Epithelial cell of esophagus (primary cell): ENCODE data around the gene ALAS1.
A peak's percentile ranks its signal among the peaks of the same experiment; 100 is the strongest.

Source experiments
- DNase-seq: peaks from one replicate; pipeline ENCODE4 v3.0.0; 2010; ENCODE audit warnings: low read depth
- H3K4me3 ChIP-seq: 2 replicates; pipeline ENCODE4 v1.5.1; 2011; ENCODE audit warnings: mild to moderate bottlenecking, low read length, control low read depth
- CTCF ChIP-seq: IDR thresholded peaks from 2 replicates; pipeline ENCODE4 v1.5.1; 2011; ENCODE audit warnings: low read depth, mild to moderate bottlenecking, low read length, control low read depth, inconsistent platforms; ENCODE audit not compliant: insufficient read depth; ENCODE audit errors: missing control alignments

ALAS1 gene

GRCh38 chr3:52236424-52236886 lies 38.5 kb downstream of the ALAS1 start:
- H3K4me3 ChIP-seq = no peak overlapping the region
- TF ChIP-seq CTCF = no peak
- no peak for DNase-seq

- no peak for DNase-seq
- no peak overlapping the region for H3K4me3 ChIP-seq
- no peak for TF ChIP-seq CTCF
Observed at GRCh38 chr3:52237006-52237656, 39.2 kb downstream of the ALAS1 start.

- TF ChIP-seq CTCF = no peak
- peak; percentile 78 for DNase-seq
- peak overlapping the region; percentile 68 for H3K4me3 ChIP-seq
Observed at GRCh38 chr3:52237657-52238172, 39.8 kb downstream of the ALAS1 start.

- DNase-seq = peak; percentile 29
Observed at GRCh38 chr3:52238193-52238760, 40.3 kb downstream of the ALAS1 start.

GRCh38 chr3:52238761-52239701 lies 41.1 kb downstream of the ALAS1 start, which contains the start of gene TWF2:
TSS of gene TWF2 (minus strand) at chr3:52239158. CDS start at chr3:52239016, 142 bp downstream.
- peak; percentile 42 for TF ChIP-seq CTCF
- peak within 1 kb of the TSS; percentile 68 for H3K4me3 ChIP-seq
- peak; percentile 75 for DNase-seq

More at GRCh38 chr3:52238193-52238760, 40.3 kb downstream of the ALAS1 start:
- TF ChIP-seq CTCF = no peak
- H3K4me3 ChIP-seq = peak overlapping the region; percentile 68

- peak overlapping the region; percentile 68 for H3K4me3 ChIP-seq
- TF ChIP-seq CTCF = no peak
- DNase-seq = peak; percentile 81
Observed at GRCh38 chr3:52240059-52240885, 42.3 kb downstream of the ALAS1 start.
